Activated naive CD4-positive, alpha-beta T cell treated with Interleukin-2 at 50 U/mL for 16 hours (primary cell): ENCODE data around the gene DPYSL4.

ENCODE experiments used
- DNase-seq: peaks from one replicate; pipeline ENCODE4 v3.0.0-alpha.2; 2020

DPYSL4 gene

DNA sequence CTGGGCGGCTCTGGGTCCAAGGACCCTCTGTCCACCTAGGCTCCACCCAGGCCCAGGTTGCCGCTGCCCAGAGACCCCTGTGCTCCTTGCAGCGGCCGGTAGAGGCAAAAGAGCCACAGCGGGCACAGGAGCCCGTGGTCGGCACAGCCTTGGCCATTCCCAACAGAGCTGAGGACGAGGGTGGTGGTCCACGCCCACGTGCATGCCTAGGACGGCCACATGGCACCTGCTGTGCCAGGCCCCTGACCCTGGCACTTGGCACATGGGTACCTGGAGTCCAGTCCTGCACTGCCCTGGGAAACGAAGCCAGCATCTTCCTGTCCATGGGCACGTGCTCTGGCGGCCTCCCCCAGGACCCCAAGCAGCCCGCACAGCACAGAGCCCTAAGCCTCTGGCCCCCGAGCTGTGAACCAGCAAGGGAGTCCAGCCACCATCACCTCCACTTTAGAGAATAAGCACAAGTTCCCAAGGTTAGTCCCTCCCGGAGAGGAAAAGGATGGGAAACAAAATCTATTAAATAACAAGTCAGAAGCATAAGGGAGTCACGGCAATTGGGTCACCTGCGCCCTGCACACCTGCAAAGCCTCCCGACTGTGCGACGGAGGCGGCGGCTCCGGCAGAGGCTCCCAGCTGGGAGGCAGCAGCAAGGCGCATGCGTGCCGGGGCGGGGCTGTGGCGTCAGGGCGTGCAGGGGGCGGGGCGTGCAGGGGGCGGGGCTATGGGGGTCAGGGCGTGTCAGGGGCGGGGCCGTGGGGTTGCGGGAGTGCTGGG lies 61.9 kb downstream of the DPYSL4 start:
- peak; percentile 42 for DNase-seq

DNA sequence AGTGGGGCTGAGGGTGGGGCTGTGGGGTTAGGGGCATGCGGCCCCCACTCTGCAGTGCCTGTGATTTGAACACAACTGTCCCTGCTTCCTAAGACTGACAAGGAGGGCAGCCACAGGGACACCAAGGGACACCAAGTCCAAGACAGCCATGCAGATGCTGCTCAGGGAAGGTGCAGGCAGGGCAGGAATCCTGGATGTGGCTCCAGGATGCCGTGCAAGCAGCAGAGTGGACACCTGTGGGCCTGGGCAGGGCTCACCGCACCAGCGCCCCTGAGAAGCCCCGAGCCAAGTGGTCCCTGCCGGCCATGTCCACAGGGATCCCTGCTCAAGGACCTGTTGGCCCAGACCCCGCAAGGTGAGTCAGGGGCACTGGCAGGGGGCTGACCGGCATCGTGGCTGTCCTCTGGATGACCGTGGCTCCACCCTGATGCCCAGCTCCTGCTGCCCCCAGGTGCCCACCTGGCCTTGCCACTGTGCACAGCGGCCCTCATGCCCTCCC lies 62.5 kb downstream of the DPYSL4 start:
- no peak for DNase-seq

DNA sequence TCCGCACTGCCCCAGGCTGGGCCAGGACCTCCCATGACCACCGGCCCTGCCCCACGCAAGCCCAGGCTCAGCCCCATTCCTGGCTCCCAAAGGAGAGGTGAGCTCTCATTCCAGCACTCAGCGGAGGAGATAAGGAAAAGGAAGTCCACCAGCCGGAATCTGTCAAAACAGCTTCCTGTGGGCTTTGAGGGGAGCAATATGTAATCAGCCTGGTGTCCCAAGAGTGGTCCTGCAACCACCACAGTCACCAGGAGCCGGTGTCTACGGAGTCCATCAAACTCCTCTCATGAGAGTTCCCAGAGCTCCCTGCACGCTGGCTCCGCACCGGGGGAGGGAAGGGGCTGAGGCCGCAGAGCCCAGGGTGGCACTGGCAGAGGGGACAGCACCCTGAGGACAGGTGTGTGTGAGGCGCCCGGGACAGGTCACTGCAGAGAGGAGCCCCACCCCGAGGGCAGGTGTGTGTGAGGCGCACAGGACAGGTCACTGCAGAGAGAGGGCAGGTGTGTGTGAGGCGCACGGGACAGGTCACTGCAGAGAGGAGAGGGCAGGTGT lies 63.2 kb downstream of the DPYSL4 start:
- no peak for DNase-seq

GRCh38 chr10:132250481-132251475 lies 64.0 kb downstream of the DPYSL4 start:
- DNase-seq: no peak

DNA sequence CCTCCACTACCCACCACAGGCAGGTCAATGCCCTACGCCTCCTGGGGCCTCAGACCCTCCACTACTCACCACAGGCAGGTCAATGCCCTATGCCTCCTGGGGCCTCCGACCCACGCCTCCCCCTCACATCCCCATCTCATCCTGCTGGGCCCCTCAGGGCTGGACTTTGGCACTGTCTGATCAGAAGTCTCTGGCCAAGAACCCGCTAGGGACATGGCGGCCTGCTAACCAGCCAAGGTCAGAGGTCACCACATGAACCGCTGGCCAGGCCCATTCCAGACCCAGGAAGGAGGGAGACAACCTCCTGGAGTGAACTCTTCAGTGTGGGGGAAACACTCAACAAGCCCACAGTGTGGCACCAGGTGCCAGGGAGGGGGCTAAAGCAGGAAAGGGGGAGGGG lies 65.2 kb downstream of the DPYSL4 start:
- no peak for DNase-seq

DNA sequence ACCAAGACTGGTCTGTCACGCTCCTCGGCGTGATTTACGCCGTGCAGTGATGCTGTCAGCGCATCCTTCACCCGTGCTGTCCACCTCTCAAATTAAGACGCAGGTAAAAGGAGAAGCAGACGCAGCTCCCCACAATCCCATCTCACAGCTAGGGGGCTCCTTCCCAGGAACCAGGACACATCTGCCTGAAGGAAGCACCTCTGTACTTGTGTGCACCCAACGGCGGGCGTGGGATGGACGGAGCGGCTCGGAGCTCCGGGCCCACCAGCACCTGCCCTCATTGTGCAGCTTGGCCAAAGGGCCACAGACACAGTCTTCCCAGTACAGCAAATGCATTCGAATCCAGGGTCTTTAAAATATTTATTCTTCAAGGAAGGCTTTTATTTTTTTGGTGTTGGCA lies 65.7 kb downstream of the DPYSL4 start:
- no peak for DNase-seq

GRCh38 chr10:132253092-132253687 lies 66.4 kb downstream of the DPYSL4 start:
- no peak for DNase-seq

- DNase-seq: no peak
Measured at GRCh38 chr10:132254841-132255240, 68.1 kb downstream of the DPYSL4 start.
